Mammary epithelial cell (primary cell): Measurements from ENCODE around the gene SLC46A2.

Source experiments
- EZH2 ChIP-seq: IDR thresholded peaks from 2 replicates; pipeline ENCODE4 v1.6.1; 2012; ENCODE audit warnings: low read length, inconsistent platforms, borderline replicate concordance
- TF ChIP-seq, protein P1 (sequence below), 2 donors: IDR thresholded peaks in 1 of 2; conservative IDR thresholded peaks in 1 of 2; 2 replicates each; pipeline ENCODE4 v1.5.1; 2011 to 2012; ENCODE audit warnings: inconsistent platforms in 2 of 2, low read length in 2 of 2, mild to moderate bottlenecking in 2 of 2, control low read depth in 1 of 2, low read depth in 1 of 2; ENCODE audit not compliant: insufficient read depth in 1 of 2; ENCODE audit errors: extremely low read depth in 1 of 2

GRCh38 chr9:112925058-112925641, 34.5 kb upstream of the SLC46A2 start:
- TF ChIP-seq, protein P1, sequence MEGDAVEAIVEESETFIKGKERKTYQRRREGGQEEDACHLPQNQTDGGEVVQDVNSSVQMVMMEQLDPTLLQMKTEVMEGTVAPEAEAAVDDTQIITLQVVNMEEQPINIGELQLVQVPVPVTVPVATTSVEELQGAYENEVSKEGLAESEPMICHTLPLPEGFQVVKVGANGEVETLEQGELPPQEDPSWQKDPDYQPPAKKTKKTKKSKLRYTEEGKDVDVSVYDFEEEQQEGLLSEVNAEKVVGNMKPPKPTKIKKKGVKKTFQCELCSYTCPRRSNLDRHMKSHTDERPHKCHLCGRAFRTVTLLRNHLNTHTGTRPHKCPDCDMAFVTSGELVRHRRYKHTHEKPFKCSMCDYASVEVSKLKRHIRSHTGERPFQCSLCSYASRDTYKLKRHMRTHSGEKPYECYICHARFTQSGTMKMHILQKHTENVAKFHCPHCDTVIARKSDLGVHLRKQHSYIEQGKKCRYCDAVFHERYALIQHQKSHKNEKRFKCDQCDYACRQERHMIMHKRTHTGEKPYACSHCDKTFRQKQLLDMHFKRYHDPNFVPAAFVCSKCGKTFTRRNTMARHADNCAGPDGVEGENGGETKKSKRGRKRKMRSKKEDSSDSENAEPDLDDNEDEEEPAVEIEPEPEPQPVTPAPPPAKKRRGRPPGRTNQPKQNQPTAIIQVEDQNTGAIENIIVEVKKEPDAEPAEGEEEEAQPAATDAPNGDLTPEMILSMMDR (conservative IDR thresholded peaks at IDR 0.05 in 1 of 2, IDR thresholded peaks at IDR 0.05 in 1 of 2; ENCODE audit: extremely low read depth in 1 of 2, insufficient read depth in 1 of 2, low read depth in 1 of 2, low read length in 2 of 2) = peak; percentile 42 to 59
- TF ChIP-seq EZH2 = no peak
